Body of pancreas (tissue), 4 donors: ENCODE measurements around the gene COMMD2. TPM values are rescaled to one million over a fixed set of nuclear protein-coding genes. Genes with fewer than 3 reads are reported as not detected.

ENCODE experiments used
- ATAC-seq: fragments of 150-250 bp; one replicate; pipeline ENCODE4 v1.9.1; 2016
- DNase-seq, 4 donors: peaks; one replicate each; pipeline ENCODE4 v3.0.0-alpha.2; 2019
- H3K27ac ChIP-seq, 4 donors: fragments of 200-600 bp; sonication (generic); 1 replicate in 3 of 4; 2 replicates in 1 of 4; pipeline versions ENCODE4 v1.5.1 to v1.6.1; 2016 to 2019; ENCODE audit warnings: mild to moderate bottlenecking in 1 of 4, mixed read lengths in 1 of 4, moderate library complexity in 1 of 4
- H3K27me3 ChIP-seq, 2 donors: fragments of 200-600 bp; sonication (generic); one replicate each; pipeline ENCODE4 v1.6.0; 2016; ENCODE audit warnings: mild to moderate bottlenecking in 1 of 2
- H3K36me3 ChIP-seq, 2 donors: fragments of 200-600 bp; sonication (generic); replicated peaks in 1 of 2; 2 replicates each; pipeline ENCODE4 v1.5.1; 2016; ENCODE audit warnings: low read depth in 2 of 2; ENCODE audit not compliant: insufficient read depth in 1 of 2
- H3K4me1 ChIP-seq: fragments of 200-600 bp; sonication (generic); one replicate; pipeline ENCODE4 v1.6.0; 2016
- H3K4me3 ChIP-seq, 2 donors: fragments of 200-600 bp; sonication (generic); 1 replicate in 1 of 2; 2 replicates in 1 of 2; pipeline ENCODE4 v1.5.1; 2016 to 2019
- H3K9me3 ChIP-seq, 3 donors: fragments of 200-600 bp; sonication (generic); 1 replicate in 2 of 3; 2 replicates in 1 of 3; pipeline ENCODE4 v1.5.1; 2016
- CTCF ChIP-seq, 7 experiments: fragments of 450-650 bp in 4 of 7; fragments of 200-600 bp in 3 of 7; sonication (generic) in 3 of 7; IDR thresholded peaks; one replicate each; pipeline ENCODE4 v1.5.1; 2016 to 2019; ENCODE audit warnings: antibody characterized with exemption in 7 of 7
- POLR2A ChIP-seq, 3 donors: fragments of 450-650 bp; IDR thresholded peaks; one replicate each; pipeline ENCODE4 v1.6.1; 2016; ENCODE audit warnings: antibody characterized with exemption in 3 of 3, mild to moderate bottlenecking in 2 of 3
- WGBS, 2 donors: methylation state at CpG; one replicate each; pipeline ENCODE4 v1.1.5; 2017; 5-methylcytosine and 5-hydroxymethylcytosine counted together
- intact Hi-C: fragments of 100-400 bp; cut with DNase I; formaldehyde crosslinking; loops from one replicate; pipeline ENCODE4 v1.15.1; 2023
- small RNA-seq: library from RNA; depleted of rRNA; stranded (forward); fragments of <200 nt; gene quantifications from one replicate; pipeline ENCODE3, GENCODE V24; 2016
- total RNA-seq, 2 donors: library from RNA; depleted of rRNA; stranded (reverse); fragments of >200 nt; gene quantifications; one replicate each; pipeline ENCODE4 v1.1.0, GENCODE V29; 2016

Gene COMMD2
- total RNA-seq, 2 donors from 2014 or later: 8.2 to 41.2 TPM

- Histone ChIP-seq H3K27me3 (no peaks in the 10 kb centered on the region), H3K36me3 (no peaks in the 10 kb centered on the region), H3K27ac (no peak overlapping the region), H3K4me1 (no peaks in the 10 kb centered on the region), H3K9me3 (peaks cover 0 to 5% (median 0%) of the 10 kb centered on the region in 3 donors), H3K4me3 (no peak overlapping the region)
- intact Hi-C loops: no loop called here
- 81 to 84% methylated on average over 12 of the region's 12 CpGs for WGBS, 2 donors
- TF ChIP-seq POLR2A (IDR thresholded peaks at IDR 0.05) (no peak), CTCF (IDR thresholded peaks at IDR 0.05) (no peak)
- ATAC-seq (no peak), DNase-seq (no peak)
Observed at GRCh38 chr3:149701206-149701976, 50.9 kb downstream of the COMMD2 start.

Small RNA genes lying within 50 kb of the gene (small RNA-seq; reads per million reads assigned to genes)
- gene RNU6-507P: not detected

Other genes with a start within 250 kb of the COMMD2 start
- 10 to 100 TPM; 46.2 to 64.3 TPM for gene WWTR1, start 94.5 kb downstream of the COMMD2 start, total RNA-seq
- not detected for gene ANKUB1, start 40.1 kb upstream of the COMMD2 start, total RNA-seq
- 10 to 100 TPM; 26.4 to 52.4 TPM for gene RNF13, start 60.7 kb upstream of the COMMD2 start, total RNA-seq
- gene PFN2, start 218.4 kb upstream of the COMMD2 start, total RNA-seq: 10 to 100 TPM; 17.1 to 39.7 TPM